SK-N-SH (cell line): Measurements from ENCODE around the gene GRXCR2. TPM values are rescaled to one million over a fixed set of nuclear protein-coding genes. Genes with fewer than 3 reads are reported as not detected.

Source experiments
- CTCF ChIA-PET: fragments of 300-600, 350-600 bp; formaldehyde crosslinking; extraction: SDS; loops from one replicate; lab custom pipeline; 2021; lab: Yijun Ruan, JAX
- POLR2A ChIA-PET: fragments of 350-600 bp; sonication (Branson Sonifier 250); formaldehyde crosslinking; extraction: SDS; loops from one replicate; lab custom pipeline; 2020; ENCODE audit warnings: antibody characterized with exemption, inconsistent platforms; lab: Yijun Ruan, JAX
- DNase-seq: peaks from one replicate; pipeline ENCODE4 v3.0.0; 2012
- H2AFZ ChIP-seq: fragments of 200-600 bp; sonication (generic); 2 replicates; pipeline ENCODE4 v1.8.1; 2016; ENCODE audit warnings: antibody characterized with exemption, mild to moderate bottlenecking, low read depth
- H3F3A ChIP-seq: fragments of 200-600 bp; sonication (generic); replicated peaks from 2 replicates; pipeline ENCODE3; 2016; ENCODE audit warnings: antibody characterized with exemption, mild to moderate bottlenecking; ENCODE audit not compliant: insufficient read depth
- H3K27ac ChIP-seq, 2 experiments: fragments of 200-500 bp in 1 of 2; fragments of 200-600 bp in 1 of 2; sonication (Bioruptor generic) in 1 of 2; sonication (generic), shearing (Covaris generic) in 1 of 2; 2 replicates each; pipeline versions ENCODE4 v1.5.1 to v1.6.1; 2014 to 2016; ENCODE audit warnings: low read depth in 2 of 2, inconsistent platforms in 1 of 2, low read length in 1 of 2, mild to moderate bottlenecking in 1 of 2, mixed read lengths in 1 of 2
- H3K27me3 ChIP-seq: fragments of 200-600 bp; sonication (generic), shearing (Covaris generic); 2 replicates; pipeline ENCODE4 v1.6.1; 2016; ENCODE audit warnings: mixed run types; ENCODE audit not compliant: insufficient read depth
- H3K36me3 ChIP-seq, 2 experiments: fragments of 200-500 bp in 1 of 2; fragments of 200-600 bp in 1 of 2; sonication (Bioruptor generic) in 1 of 2; sonication (generic) in 1 of 2; replicated peaks in 1 of 2; 2 replicates each; pipeline versions ENCODE3 to v1.5.1; 2014 to 2016; ENCODE audit warnings: low read length in 1 of 2, mild to moderate bottlenecking in 1 of 2; ENCODE audit not compliant: insufficient read depth in 2 of 2, control insufficient read depth in 1 of 2
- H3K4me1 ChIP-seq, 2 experiments: fragments of 200-500 bp in 1 of 2; fragments of 200-600 bp in 1 of 2; sonication (Bioruptor generic) in 1 of 2; sonication (generic), shearing (Covaris generic) in 1 of 2; 2 replicates each; pipeline versions ENCODE4 v1.5.1 to v1.6.1; 2014 to 2016; ENCODE audit warnings: low read depth in 1 of 2, low read length in 1 of 2, mixed run types in 1 of 2; ENCODE audit not compliant: insufficient read depth in 2 of 2, control insufficient read depth in 1 of 2
- H3K4me2 ChIP-seq: fragments of 200-600 bp; sonication (generic), shearing (Covaris generic); 2 replicates; pipeline ENCODE4 v1.6.1; 2017; ENCODE audit warnings: mixed run types
- H3K4me3 ChIP-seq, 2 experiments: fragments of 200-500 bp in 1 of 2; fragments of 200-600 bp in 1 of 2; sonication (Bioruptor generic) in 1 of 2; sonication (generic), shearing (Covaris generic) in 1 of 2; 2 replicates each; pipeline versions ENCODE4 v1.5.1 to v1.8.1; 2014 to 2016; ENCODE audit warnings: low read depth in 2 of 2, inconsistent platforms in 1 of 2, low read length in 1 of 2, mild to moderate bottlenecking in 1 of 2, mixed read lengths in 1 of 2, moderate library complexity in 1 of 2
- H3K79me2 ChIP-seq: fragments of 200-600 bp; sonication (generic); 2 replicates; pipeline ENCODE4 v1.8.1; 2017; ENCODE audit warnings: mild to moderate bottlenecking; ENCODE audit not compliant: insufficient read depth
- H3K9ac ChIP-seq: fragments of 200-600 bp; sonication (generic); 2 replicates; pipeline ENCODE4 v1.6.1; 2017; ENCODE audit warnings: mixed run types
- H3K9me2 ChIP-seq: fragments of 200-600 bp; sonication (generic); 2 replicates; pipeline ENCODE4 v1.6.1; 2017; ENCODE audit warnings: mixed run types
- H3K9me3 ChIP-seq: fragments of 200-600 bp; sonication (generic); 2 replicates; pipeline ENCODE4 v1.6.1; 2017; ENCODE audit warnings: mixed run types, mild to moderate bottlenecking, moderate library complexity
- H4K20me1 ChIP-seq: fragments of 200-600 bp; sonication (generic); 2 replicates; pipeline ENCODE4 v1.6.1; 2017; ENCODE audit warnings: mild to moderate bottlenecking, mixed run types; ENCODE audit not compliant: insufficient read depth
- ELF1 ChIP-seq: IDR thresholded peaks from 2 replicates; pipeline ENCODE4 v1.4.0; 2012
- FOSL2 ChIP-seq: IDR thresholded peaks from 2 replicates; pipeline ENCODE4 v1.4.0; 2012; ENCODE audit warnings: low read depth, mild to moderate bottlenecking, moderate library complexity, borderline replicate concordance
- FOXM1 ChIP-seq: IDR thresholded peaks from 2 replicates; pipeline ENCODE4 v1.4.0; 2012; ENCODE audit warnings: low read depth, mild to moderate bottlenecking
- GABPA ChIP-seq: IDR thresholded peaks from 2 replicates; pipeline ENCODE4 v1.4.0; 2012; ENCODE audit warnings: low read depth, mild to moderate bottlenecking
- GATA2 ChIP-seq: sonication (generic); formaldehyde crosslinking; IDR thresholded peaks from 2 replicates; pipeline ENCODE4 v1.5.0; 2020; ENCODE audit warnings: mild to moderate bottlenecking, missing genetic modification reagents
- IRF3 ChIP-seq: fragments of 150-350 bp; IDR thresholded peaks from 2 replicates; pipeline ENCODE4 v1.6.1; 2016; ENCODE audit warnings: mild to moderate bottlenecking, low read depth, low read length
- JUND ChIP-seq: IDR thresholded peaks from 2 replicates; pipeline ENCODE4 v1.4.0; 2012
- MAX ChIP-seq: IDR thresholded peaks from 2 replicates; pipeline ENCODE4 v1.4.0; 2012; ENCODE audit warnings: low read depth
- MEF2A ChIP-seq: IDR thresholded peaks from 2 replicates; pipeline ENCODE4 v1.4.0; 2012; ENCODE audit warnings: low read depth, borderline replicate concordance
- NFIC ChIP-seq: IDR thresholded peaks from 2 replicates; pipeline ENCODE4 v1.4.0; 2012; ENCODE audit warnings: borderline replicate concordance
- NRF1 ChIP-seq: IDR thresholded peaks from 2 replicates; pipeline ENCODE4 v1.6.1; 2012; ENCODE audit warnings: low read depth, mild to moderate bottlenecking, low read length
- PBX3 ChIP-seq: IDR thresholded peaks from 2 replicates; pipeline ENCODE4; 2012
- RAD21 ChIP-seq: IDR thresholded peaks from 2 replicates; pipeline ENCODE4 v1.6.1; 2012; ENCODE audit warnings: mild to moderate bottlenecking, low read length
- RCOR1 ChIP-seq: fragments of 150-350 bp; IDR thresholded peaks from 2 replicates; pipeline ENCODE4 v1.6.1; 2017; ENCODE audit warnings: antibody characterized with exemption, low read length
- SIN3A ChIP-seq: IDR thresholded peaks from 2 replicates; pipeline ENCODE4 v1.6.1; 2012; ENCODE audit warnings: low read depth, mild to moderate bottlenecking, low read length, moderate library complexity, borderline replicate concordance
- SMC3 ChIP-seq: IDR thresholded peaks from 2 replicates; pipeline ENCODE4 v1.6.1; 2012; ENCODE audit warnings: low read depth, low read length, improper control_type of control experiment
- TAF1 ChIP-seq: IDR thresholded peaks from 2 replicates; pipeline ENCODE4 v1.6.1; 2012; ENCODE audit warnings: low read depth, mild to moderate bottlenecking, low read length, moderate library complexity, borderline replicate concordance
- TCF12 ChIP-seq: IDR thresholded peaks from 2 replicates; pipeline ENCODE4 v1.4.0; 2012
- USF1 ChIP-seq: IDR thresholded peaks from 2 replicates; pipeline ENCODE4 v1.4.0; 2012; ENCODE audit warnings: low read depth, borderline replicate concordance
- YY1 ChIP-seq: IDR thresholded peaks from 2 replicates; pipeline ENCODE4 v1.4.0; 2012; ENCODE audit warnings: low read depth, mild to moderate bottlenecking
- ZBTB33 ChIP-seq: IDR thresholded peaks from 2 replicates; pipeline ENCODE4 v1.4.0; 2012; ENCODE audit warnings: low read depth, borderline replicate concordance
- WGBS: methylation state at CpG from one replicate; pipeline ENCODE4 v1.1.6; 2017; ENCODE audit warnings: low lambda C conversion rate; 5-methylcytosine and 5-hydroxymethylcytosine counted together
- polyA plus RNA-seq, 3 experiments: library from polyadenylated mRNA; depleted of rRNA; stranded (reverse); fragments of >200 nt; gene quantifications; 2 replicates each; pipeline ENCODE4 v1.2.3, GENCODE V29; 2012
- TF ChIP-seq, protein P1 (sequence below): fragments of 200-600 bp; sonication (generic); IDR thresholded peaks from 2 replicates; pipeline ENCODE4 v1.6.1; 2017; ENCODE audit warnings: antibody characterized with exemption, mild to moderate bottlenecking, moderate library complexity

GRXCR2 gene
- polyA plus RNA-seq, 1 of the 3 experiments (the other 2 are of a cell fraction): not detected

GRCh38 chr5:145856285-145856818 lies 16.5 kb downstream of the GRXCR2 start:
- no peak overlapping the region for H3K9ac ChIP-seq
- CTCF ChIA-PET: interaction anchor here (0.9 to 1.2 kb wide), 2 partner anchors 175 to 193 kb away, joined by 3 to 4 read pairs; no protein-coding TSS in a partner anchor
- H3K9me2 ChIP-seq: no peaks in the 10 kb centered on the region
- 90% methylated on average over 20 of the region's 25 CpGs for WGBS
- TF ChIP-seq, protein P1, sequence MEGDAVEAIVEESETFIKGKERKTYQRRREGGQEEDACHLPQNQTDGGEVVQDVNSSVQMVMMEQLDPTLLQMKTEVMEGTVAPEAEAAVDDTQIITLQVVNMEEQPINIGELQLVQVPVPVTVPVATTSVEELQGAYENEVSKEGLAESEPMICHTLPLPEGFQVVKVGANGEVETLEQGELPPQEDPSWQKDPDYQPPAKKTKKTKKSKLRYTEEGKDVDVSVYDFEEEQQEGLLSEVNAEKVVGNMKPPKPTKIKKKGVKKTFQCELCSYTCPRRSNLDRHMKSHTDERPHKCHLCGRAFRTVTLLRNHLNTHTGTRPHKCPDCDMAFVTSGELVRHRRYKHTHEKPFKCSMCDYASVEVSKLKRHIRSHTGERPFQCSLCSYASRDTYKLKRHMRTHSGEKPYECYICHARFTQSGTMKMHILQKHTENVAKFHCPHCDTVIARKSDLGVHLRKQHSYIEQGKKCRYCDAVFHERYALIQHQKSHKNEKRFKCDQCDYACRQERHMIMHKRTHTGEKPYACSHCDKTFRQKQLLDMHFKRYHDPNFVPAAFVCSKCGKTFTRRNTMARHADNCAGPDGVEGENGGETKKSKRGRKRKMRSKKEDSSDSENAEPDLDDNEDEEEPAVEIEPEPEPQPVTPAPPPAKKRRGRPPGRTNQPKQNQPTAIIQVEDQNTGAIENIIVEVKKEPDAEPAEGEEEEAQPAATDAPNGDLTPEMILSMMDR: no peak
- TF ChIP-seq IRF3: no peak
- no peak for TF ChIP-seq NFIC
- no peak for TF ChIP-seq SMC3
- TF ChIP-seq MEF2A: no peak
- no peak for TF ChIP-seq GATA2
- no peak for TF ChIP-seq RCOR1
- TF ChIP-seq ELF1: no peak
- TF ChIP-seq, all 33 proteins: peak for 0
- DNase-seq: no peak
- Histone ChIP-seq H3K27ac (no peak overlapping the region), H3K4me1 (peaks cover 0 to 16% of the 10 kb centered on the region in 2 experiments; a peak in 3 of 4 replicates), H3K9me3 (no peaks in the 10 kb centered on the region), H3K27me3 (no peaks in the 10 kb centered on the region), H3F3A (peaks cover 4% of the 10 kb centered on the region), H2AFZ (no peak overlapping the region), H3K4me3 (no peak overlapping the region), H3K4me2 (no peak overlapping the region), H3K79me2 (no peaks in the 10 kb centered on the region), H4K20me1 (no peaks in the 10 kb centered on the region), H3K36me3 (no peaks in the 10 kb centered on the region)
- POLR2A ChIA-PET: no interaction called here

GRCh38 chr5:145855763-145856267 lies 17.0 kb downstream of the GRXCR2 start:
- ChIA-PET CTCF (interaction anchor here (0.9 to 1.2 kb wide), 3 partner anchors 20 to 193 kb away, joined by 3 to 4 read pairs (median 3); no protein-coding TSS in a partner anchor), POLR2A (no interaction called here)
- H3K9me3 ChIP-seq: no peaks in the 10 kb centered on the region
- no peak overlapping the region for H3K4me2 ChIP-seq
- WGBS: 90% methylated on average over 4 of the region's 4 CpGs
- no peak overlapping the region for H3K27ac ChIP-seq
- TF ChIP-seq MAX (no peak), TAF1 (no peak), FOSL2 (no peak), GATA2 (no peak), NRF1 (no peak), RCOR1 (no peak), SMC3 (no peak), PBX3 (no peak), RAD21 (no peak), FOXM1 (no peak), JUND (no peak), ELF1 (no peak), USF1 (no peak), YY1 (no peak), MEF2A (no peak), TCF12 (no peak), ZBTB33 (no peak), SIN3A (no peak), GABPA (no peak)
- TF ChIP-seq, all 33 proteins: peak for 0
- H3K4me1 ChIP-seq: peaks cover 0 to 16% of the 10 kb centered on the region in 2 experiments; a peak in 3 of 4 replicates
- H3K27me3 ChIP-seq: no peaks in the 10 kb centered on the region
- H3K9me2 ChIP-seq: no peaks in the 10 kb centered on the region
- DNase-seq: no peak
- no peak overlapping the region for H2AFZ ChIP-seq
- H3F3A ChIP-seq: peaks cover 4% of the 10 kb centered on the region
- H4K20me1 ChIP-seq: no peaks in the 10 kb centered on the region
- H3K36me3 ChIP-seq: no peaks in the 10 kb centered on the region
- no peaks in the 10 kb centered on the region for H3K79me2 ChIP-seq
- H3K4me3 ChIP-seq: no peak overlapping the region
- H3K9ac ChIP-seq: no peak overlapping the region
